ENCODE results near the gene RHEB.
A peak's percentile ranks its signal among the peaks of the same experiment; 100 is the strongest.

Gene RHEB

GRCh38 chr7:151429560-151430331 is 89.9 kb downstream of the RHEB start:
- Histone ChIP-seq H3K36me3 (no peaks in the 10 kb centered on the region), H4K20me1 (no peaks in the 10 kb centered on the region), H3K9me3 (replicated peaks in 1 of 11) (no peaks in the 10 kb centered on the region), H3K9ac (peak overlapping the region in 1 of 11 experiments; percentile 27; a peak in 1 of 22 replicates), H3K4me2 (peak overlapping the region; percentile 36 to 88 (median 62)), H3K27me3 (no peaks in the 10 kb centered on the region), H3K27ac (no peak overlapping the region), H3K4me3 (no peak overlapping the region), H3K4me1 (peaks cover 20 to 47% (median 38%) of the 10 kb centered on the region in 10 experiments)
- TF ChIP-seq Cebpa-rat (IDR thresholded peaks at IDR 0.05): no peak

GRCh38 chr7:151429237-151429559 is 90.5 kb downstream of the RHEB start:
- H3K4me2 ChIP-seq: peak overlapping the region in 8 of 11 experiments; percentile 30 to 88 (median 62); a peak in 14 of 22 replicates
- H3K36me3 ChIP-seq: no peaks in the 10 kb centered on the region
- no peaks in the 10 kb centered on the region for H4K20me1 ChIP-seq
- no peak overlapping the region for H3K9ac ChIP-seq
- no peak overlapping the region for H3K27ac ChIP-seq
- no peaks in the 10 kb centered on the region for H3K9me3 ChIP-seq (replicated peaks in 1 of 11)
- no peak for TF ChIP-seq Cebpa-rat (IDR thresholded peaks at IDR 0.05)
- H3K4me1 ChIP-seq: peaks cover 20 to 47% (median 38%) of the 10 kb centered on the region in 10 experiments
- no peaks in the 10 kb centered on the region for H3K27me3 ChIP-seq
- H3K4me3 ChIP-seq: no peak overlapping the region

GRCh38 chr7:151428378-151429236 is 91.1 kb downstream of the RHEB start:
- no peak overlapping the region for H3K27ac ChIP-seq
- no peak overlapping the region for H3K4me3 ChIP-seq
- H3K36me3 ChIP-seq: no peaks in the 10 kb centered on the region
- no peaks in the 10 kb centered on the region for H3K27me3 ChIP-seq
- H4K20me1 ChIP-seq: no peaks in the 10 kb centered on the region
- peak overlapping the region; percentile 16 to 88 (median 57); a peak in 16 of 22 replicates for H3K4me2 ChIP-seq
- TF ChIP-seq Cebpa-rat (IDR thresholded peaks at IDR 0.05): no peak
- peaks cover 0 to 2% (median 0%) of the 10 kb centered on the region in 11 experiments; a peak in 5 of 22 replicates for H3K9me3 ChIP-seq (replicated peaks in 1 of 11)
- peaks cover 20 to 45% (median 38%) of the 10 kb centered on the region in 10 experiments for H3K4me1 ChIP-seq
- H3K9ac ChIP-seq: no peak overlapping the region

GRCh38 chr7:151427705-151428377 is 91.9 kb downstream of the RHEB start:
- H3K9ac ChIP-seq: no peak overlapping the region
- H4K20me1 ChIP-seq: no peaks in the 10 kb centered on the region
- no peak overlapping the region for H3K27ac ChIP-seq
- H3K4me2 ChIP-seq: peak overlapping the region; percentile 16 to 88 (median 34); a peak in 14 of 22 replicates
- H3K4me3 ChIP-seq: no peak overlapping the region
- H3K9me3 ChIP-seq (replicated peaks in 1 of 11): peaks cover 0 to 10% (median 7%) of the 10 kb centered on the region in 11 experiments; a peak in 16 of 22 replicates
- no peaks in the 10 kb centered on the region for H3K36me3 ChIP-seq
- no peak for TF ChIP-seq Cebpa-rat (IDR thresholded peaks at IDR 0.05)
- H3K27me3 ChIP-seq: no peaks in the 10 kb centered on the region
- peaks cover 15 to 38% (median 30%) of the 10 kb centered on the region in 10 experiments for H3K4me1 ChIP-seq

GRCh38 chr7:151426904-151427704 is 92.6 kb downstream of the RHEB start:
- no peak overlapping the region for H3K4me3 ChIP-seq
- no peak overlapping the region for H3K4me2 ChIP-seq
- H3K27me3 ChIP-seq: no peaks in the 10 kb centered on the region
- H3K4me1 ChIP-seq: peaks cover 13 to 30% (median 24%) of the 10 kb centered on the region in 10 experiments
- no peaks in the 10 kb centered on the region for H4K20me1 ChIP-seq
- H3K9me3 ChIP-seq (replicated peaks in 1 of 11): peaks cover 5 to 17% (median 14%) of the 10 kb centered on the region in 11 experiments
- no peaks in the 10 kb centered on the region for H3K36me3 ChIP-seq
- no peak overlapping the region for H3K9ac ChIP-seq
- H3K27ac ChIP-seq: no peak overlapping the region
- no peak for TF ChIP-seq Cebpa-rat (IDR thresholded peaks at IDR 0.05)

GRCh38 chr7:151426441-151426903 is 93.2 kb downstream of the RHEB start:
- no peak for TF ChIP-seq Cebpa-rat (IDR thresholded peaks at IDR 0.05)
- Histone ChIP-seq H3K4me3 (no peak overlapping the region), H3K4me1 (peaks cover 13 to 29% (median 24%) of the 10 kb centered on the region in 10 experiments), H3K4me2 (no peak overlapping the region), H4K20me1 (no peaks in the 10 kb centered on the region), H3K27ac (no peak overlapping the region), H3K27me3 (0 out of 22 replicates have a peak, but pooled peaks cover 0 to 3% (median 0%) of the 10 kb centered on the region in 11 experiments), H3K9me3 (replicated peaks in 1 of 11) (peaks cover 11 to 23% (median 21%) of the 10 kb centered on the region in 11 experiments), H3K36me3 (no peaks in the 10 kb centered on the region), H3K9ac (no peak overlapping the region)

GRCh38 chr7:151425670-151426440 is 93.8 kb downstream of the RHEB start:
- H3K27ac ChIP-seq: no peak overlapping the region
- no peak overlapping the region for H3K4me3 ChIP-seq
- H3K4me1 ChIP-seq: peaks cover 13 to 28% (median 24%) of the 10 kb centered on the region in 10 experiments
- peak in 4 of 11 experiments; percentile 40 to 69 (median 55); a peak in 6 of 22 replicates for TF ChIP-seq Cebpa-rat (IDR thresholded peaks at IDR 0.05)
- no peaks in the 10 kb centered on the region for H3K36me3 ChIP-seq
- 0 out of 22 replicates have a peak, but pooled peaks cover 0 to 5% (median 0%) of the 10 kb centered on the region in 11 experiments for H3K27me3 ChIP-seq
- no peaks in the 10 kb centered on the region for H4K20me1 ChIP-seq
- no peak overlapping the region for H3K9ac ChIP-seq
- peaks cover 18 to 29% (median 27%) of the 10 kb centered on the region in 11 experiments for H3K9me3 ChIP-seq (replicated peaks in 1 of 11)
- H3K4me2 ChIP-seq: no peak overlapping the region

Measured in BLaER1 treated with 17β-estradiol and CSF1 and Interleukin-3, amounts not matched to agents 10 nM and 100 nM (cell line).